Ectodermal cell (in vitro differentiated cells): ENCODE results near the gene LSM11.

Experiments
- H3K27ac ChIP-seq: 2 replicates; pipeline ENCODE4 v1.7.0; 2013; ENCODE audit warnings: mild to moderate bottlenecking, low read depth, low read length; ENCODE audit not compliant: insufficient read depth, poor library complexity, severe bottlenecking
- H3K27me3 ChIP-seq: 2 replicates; pipeline ENCODE4 v1.7.0; 2013; ENCODE audit warnings: mild to moderate bottlenecking, low read length; ENCODE audit not compliant: insufficient read depth, control insufficient read depth, poor library complexity, severe bottlenecking
- H3K36me3 ChIP-seq: one replicate; pipeline ENCODE4 v1.7.0; 2013; ENCODE audit warnings: low read length; ENCODE audit not compliant: control insufficient read depth, insufficient read depth
- H3K4me1 ChIP-seq: one replicate; pipeline ENCODE4 v1.7.0; 2013; ENCODE audit warnings: low read length; ENCODE audit not compliant: control insufficient read depth, insufficient read depth
- H3K4me3 ChIP-seq: 2 replicates; pipeline ENCODE4 v1.7.0; 2013; ENCODE audit warnings: low read depth, low read length, control low read depth; ENCODE audit not compliant: insufficient read depth
- H3K9me3 ChIP-seq: 2 replicates; pipeline ENCODE4 v1.7.0; 2013; ENCODE audit warnings: mild to moderate bottlenecking, low read length, moderate library complexity; ENCODE audit not compliant: control insufficient read depth
- WGBS, 2 experiments: methylation state at CpG; one replicate each; pipeline ENCODE4 v1.1.7; 2013; ENCODE audit warnings: missing lambda C conversion rate in 2 of 2; 5-methylcytosine and 5-hydroxymethylcytosine counted together

Gene LSM11

GRCh38 chr5:157766902-157767301 is 23.4 kb downstream of the LSM11 start:
- H3K27ac ChIP-seq: no peak overlapping the region
- 86 to 95% methylated on average over 1 of the region's 1 CpG for WGBS, 2 experiments
- no peak overlapping the region for H3K4me3 ChIP-seq
- no peaks in the 10 kb centered on the region for H3K27me3 ChIP-seq
- H3K9me3 ChIP-seq: no peaks in the 10 kb centered on the region
- no peaks in the 10 kb centered on the region for H3K4me1 ChIP-seq
- H3K36me3 ChIP-seq: no peaks in the 10 kb centered on the region

- WGBS, 2 experiments: 95 to 96% methylated on average over 3 of the region's 3 CpGs
- H3K36me3 ChIP-seq: no peaks in the 10 kb centered on the region
- H3K27me3 ChIP-seq: no peaks in the 10 kb centered on the region
- no peaks in the 10 kb centered on the region for H3K4me1 ChIP-seq
- no peak overlapping the region for H3K27ac ChIP-seq
- no peaks in the 10 kb centered on the region for H3K9me3 ChIP-seq
- no peak overlapping the region for H3K4me3 ChIP-seq
These were observed 24.2 kb downstream of the LSM11 start for GRCh38 chr5:157767689-157768088.

DNA sequence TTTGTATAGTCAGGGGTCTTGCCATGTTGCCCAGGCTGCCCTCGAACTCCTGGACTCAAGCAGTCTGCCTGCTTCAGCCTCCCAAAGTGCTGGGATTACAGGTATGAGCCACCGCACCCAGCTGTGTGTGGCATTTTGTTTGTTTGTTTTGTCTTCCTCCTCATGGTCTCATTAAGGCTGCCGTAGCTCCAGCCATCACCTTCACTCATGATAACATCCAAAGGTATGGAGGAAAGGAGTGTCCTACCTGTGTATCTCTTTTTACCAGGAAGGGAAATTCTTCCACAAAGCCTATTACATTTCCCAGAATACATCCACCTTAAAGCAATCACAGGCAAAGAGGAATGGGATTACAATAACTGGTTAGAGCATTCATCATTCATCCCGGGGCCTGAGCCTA is 27.2 kb downstream of the LSM11 start:
- WGBS, 2 experiments: 93 to 98% methylated on average over 3 to 4 of the region's 4 CpGs
- no peaks in the 10 kb centered on the region for H3K4me1 ChIP-seq
- no peaks in the 10 kb centered on the region for H3K9me3 ChIP-seq
- H3K27ac ChIP-seq: no peak overlapping the region
- no peaks in the 10 kb centered on the region for H3K27me3 ChIP-seq
- no peak overlapping the region for H3K4me3 ChIP-seq
- H3K36me3 ChIP-seq: no peaks in the 10 kb centered on the region

DNA sequence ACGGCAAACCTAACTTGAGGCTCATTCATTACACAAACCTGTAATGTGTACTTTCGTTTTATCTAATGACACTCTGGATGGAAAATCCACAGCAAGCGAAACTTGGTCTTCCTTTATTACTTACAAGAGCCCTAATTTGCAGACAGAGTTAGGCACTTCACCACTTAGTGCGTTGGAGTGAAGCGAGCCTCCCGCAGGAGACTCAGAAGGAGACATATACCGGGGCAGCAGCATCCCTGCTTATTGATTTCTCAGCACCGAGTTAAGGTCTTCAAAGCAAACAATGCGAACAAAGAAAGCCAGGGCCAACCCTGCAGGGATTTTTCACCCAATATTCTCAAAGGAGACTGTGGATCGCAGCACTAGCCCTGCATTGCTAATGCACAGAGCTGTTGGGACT is 28.6 kb downstream of the LSM11 start:
- no peaks in the 10 kb centered on the region for H3K9me3 ChIP-seq
- no peaks in the 10 kb centered on the region for H3K27me3 ChIP-seq
- no peaks in the 10 kb centered on the region for H3K36me3 ChIP-seq
- H3K4me3 ChIP-seq: no peak overlapping the region
- H3K4me1 ChIP-seq: no peaks in the 10 kb centered on the region
- WGBS, 2 experiments: 82% methylated on average over 10 of the region's 10 CpGs
- no peak overlapping the region for H3K27ac ChIP-seq

GRCh38 chr5:157778121-157778805 is 34.8 kb downstream of the LSM11 start:
- Histone ChIP-seq H3K9me3 (no peaks in the 10 kb centered on the region), H3K4me1 (no peaks in the 10 kb centered on the region), H3K27ac (no peak overlapping the region), H3K27me3 (no peaks in the 10 kb centered on the region), H3K4me3 (no peak overlapping the region), H3K36me3 (no peaks in the 10 kb centered on the region)
- WGBS, 2 experiments: 91 to 92% methylated on average over 8 of the region's 8 CpGs

DNA sequence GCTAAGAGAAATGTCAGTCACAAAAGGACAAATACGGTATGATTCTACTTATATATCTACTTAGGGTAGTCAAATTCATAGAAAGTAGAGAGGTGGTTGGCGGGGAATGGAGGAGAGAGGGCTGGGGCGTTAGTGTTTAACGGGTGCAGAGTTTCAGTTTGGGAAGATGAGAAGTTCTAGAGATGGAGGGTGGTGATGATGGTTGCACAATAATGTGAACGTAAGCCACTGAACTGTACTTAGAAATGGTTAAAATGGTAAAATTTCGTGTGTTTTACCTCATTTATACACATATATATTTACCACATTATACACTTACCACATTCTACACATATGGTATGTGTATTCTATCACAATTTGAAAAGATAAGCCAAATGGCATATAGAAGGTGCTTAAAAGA is 35.7 kb downstream of the LSM11 start:
- Histone ChIP-seq H3K27ac (no peak overlapping the region), H3K4me3 (no peak overlapping the region), H3K36me3 (no peaks in the 10 kb centered on the region), H3K27me3 (no peaks in the 10 kb centered on the region), H3K9me3 (no peaks in the 10 kb centered on the region), H3K4me1 (no peaks in the 10 kb centered on the region)
- WGBS, 2 experiments: 95 to 99% methylated on average over 5 of the region's 6 CpGs

DNA sequence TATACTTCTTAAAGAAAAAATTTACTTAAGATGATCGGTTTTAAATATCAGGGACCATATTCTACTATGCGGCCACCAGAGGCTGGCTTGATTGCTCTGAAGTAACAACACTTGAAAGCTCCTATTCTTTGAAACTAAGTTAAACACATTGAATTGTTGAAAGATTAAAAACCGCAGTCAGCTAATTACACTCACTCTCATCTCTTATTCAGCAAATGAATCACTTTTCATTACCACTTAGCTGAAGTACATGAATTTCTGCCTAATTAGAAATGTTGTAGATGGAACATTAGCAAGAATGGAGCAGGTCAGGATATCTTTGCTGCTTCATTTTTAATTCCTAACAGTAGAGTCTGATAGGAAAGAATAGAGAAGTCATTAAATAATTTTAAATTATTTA is 42.3 kb downstream of the LSM11 start:
- Histone ChIP-seq H3K36me3 (peaks cover 14% of the 10 kb centered on the region), H3K27me3 (no peaks in the 10 kb centered on the region), H3K9me3 (no peaks in the 10 kb centered on the region), H3K4me1 (no peaks in the 10 kb centered on the region), H3K4me3 (no peak overlapping the region), H3K27ac (no peak overlapping the region)
- WGBS, 2 experiments: 94 to 95% methylated on average over 3 of the region's 3 CpGs

DNA sequence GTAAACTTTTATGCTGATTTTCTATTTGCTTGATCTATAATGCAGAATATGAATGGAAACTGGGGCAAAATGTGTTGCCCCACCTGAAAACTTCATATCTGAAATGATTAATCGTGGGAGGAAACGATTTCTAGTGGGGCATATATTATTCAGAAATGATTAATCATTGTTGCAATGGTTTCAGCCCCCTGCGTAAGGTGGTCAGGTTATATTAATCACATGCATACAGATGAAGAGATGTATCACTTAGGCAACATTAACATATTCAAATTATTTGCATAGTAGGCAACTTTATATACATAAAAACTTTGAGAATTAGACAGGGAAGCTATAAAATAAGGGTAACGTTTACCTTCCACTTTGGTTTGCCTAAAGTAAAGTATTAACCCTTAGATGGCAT is 49.8 kb downstream of the LSM11 start:
- H3K4me1 ChIP-seq: no peaks in the 10 kb centered on the region
- H3K4me3 ChIP-seq: no peak overlapping the region
- 91 to 100% methylated on average over 3 of the region's 4 CpGs for whole genome bisulfite sequencing, 2 experiments
- no peak overlapping the region for H3K27ac ChIP-seq
- no peaks in the 10 kb centered on the region for H3K9me3 ChIP-seq
- no peaks in the 10 kb centered on the region for H3K27me3 ChIP-seq
- H3K36me3 ChIP-seq: peaks cover 15% of the 10 kb centered on the region

GRCh38 chr5:157799578-157799977 is 56.1 kb downstream of the LSM11 start:
- H3K9me3 ChIP-seq: no peaks in the 10 kb centered on the region
- no peak overlapping the region for H3K27ac ChIP-seq
- no peaks in the 10 kb centered on the region for H3K4me1 ChIP-seq
- no peak overlapping the region for H3K4me3 ChIP-seq
- H3K36me3 ChIP-seq: no peaks in the 10 kb centered on the region
- H3K27me3 ChIP-seq: no peaks in the 10 kb centered on the region
- WGBS, 2 experiments: 100% methylated on average over 1 of the region's 1 CpG; no CpG with 5 or more reads in 1 of the 2 experiments

DNA sequence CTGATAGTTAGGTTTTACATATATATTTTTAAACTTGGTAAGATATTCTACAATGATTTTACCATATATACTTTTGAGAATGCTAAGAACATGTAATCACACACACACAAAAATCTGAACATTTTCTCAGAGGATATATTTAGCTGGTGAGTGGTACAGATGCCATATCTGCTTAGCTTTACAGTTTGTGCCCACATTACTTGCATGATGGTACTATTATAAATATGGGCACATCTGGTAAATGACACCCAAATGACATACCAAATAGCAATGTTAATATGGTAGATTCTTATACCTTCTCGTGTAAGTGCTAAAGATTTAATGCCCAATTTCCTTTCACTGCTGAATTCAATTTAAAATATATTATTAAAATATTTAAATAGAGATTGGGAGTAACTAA is 56.6 kb downstream of the LSM11 start:
- H3K36me3 ChIP-seq: peaks cover 2% of the 10 kb centered on the region
- no peaks in the 10 kb centered on the region for H3K9me3 ChIP-seq
- WGBS, 2 experiments: no CpG with 5 or more reads among the region's 1 CpG
- H3K27ac ChIP-seq: no peak overlapping the region
- H3K27me3 ChIP-seq: no peaks in the 10 kb centered on the region
- H3K4me3 ChIP-seq: no peak overlapping the region
- no peaks in the 10 kb centered on the region for H3K4me1 ChIP-seq

DNA sequence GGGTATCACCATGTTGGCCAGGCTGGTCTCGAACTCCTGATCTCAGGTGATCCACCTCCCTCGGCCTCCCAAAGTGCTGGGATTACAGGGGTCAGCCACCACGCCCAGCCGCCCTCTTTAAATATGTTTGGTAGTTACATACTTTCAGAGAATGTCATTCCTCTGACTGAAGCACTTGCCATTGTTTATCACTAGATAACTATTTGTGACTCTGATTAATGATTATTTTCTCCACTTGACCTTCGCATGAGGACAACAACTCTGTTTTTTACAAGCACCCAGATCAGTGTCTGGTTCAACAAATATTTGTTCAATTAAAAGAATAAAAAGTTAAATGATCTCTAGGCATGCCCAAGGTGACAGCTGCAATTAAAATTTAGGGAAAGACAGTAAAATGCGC is 59.2 kb downstream of the LSM11 start:
- Histone ChIP-seq H3K36me3 (peaks cover 8% of the 10 kb centered on the region), H3K27ac (no peak overlapping the region), H3K4me1 (no peaks in the 10 kb centered on the region), H3K27me3 (no peaks in the 10 kb centered on the region), H3K9me3 (no peaks in the 10 kb centered on the region), H3K4me3 (no peak overlapping the region)
- 97 to 98% methylated on average over 6 of the region's 6 CpGs for WGBS, 2 experiments
